ENCODE results near the gene ORM1.

DNA sequence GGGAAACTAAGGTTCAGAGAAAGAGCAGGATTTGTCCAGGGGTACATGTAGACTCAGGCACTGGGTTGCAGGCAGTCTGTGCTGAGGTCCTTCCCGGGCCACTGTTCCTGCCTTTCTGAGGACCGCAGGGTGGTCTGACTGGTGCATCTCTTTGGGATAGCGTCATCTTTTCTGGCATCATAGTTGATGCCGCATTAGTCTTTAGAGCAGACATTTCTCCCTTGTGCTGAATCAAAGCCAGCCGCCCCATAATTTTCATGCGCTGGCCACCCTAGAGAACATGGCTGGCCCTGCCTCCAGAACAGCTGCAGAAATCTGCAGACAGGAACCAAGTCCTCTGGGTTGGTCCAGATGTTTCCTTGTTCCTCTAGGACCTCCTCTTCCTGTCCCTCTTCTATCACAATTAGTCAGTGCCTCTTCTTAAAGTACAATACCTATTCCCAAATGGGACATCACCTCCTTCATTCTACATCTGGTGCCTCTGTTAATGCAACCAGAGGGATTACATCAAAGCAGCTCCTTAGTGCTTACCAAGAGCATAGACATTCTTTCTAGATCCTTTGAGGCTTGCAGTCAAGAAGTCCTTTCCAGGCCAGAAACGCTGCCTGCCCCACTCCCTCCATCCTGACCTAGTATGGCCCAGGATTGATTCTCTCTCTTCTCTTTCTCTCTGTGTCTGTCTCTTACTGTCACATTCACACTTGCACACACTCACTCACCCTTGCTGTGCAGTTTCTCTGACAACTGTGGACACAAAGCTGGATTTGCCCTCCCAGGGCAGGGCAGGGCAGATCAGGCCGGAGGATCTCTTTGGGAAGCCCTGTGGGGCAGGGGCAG, 42.0 kb upstream of the ORM1 start:
- TF ChIP-seq, protein P1, sequence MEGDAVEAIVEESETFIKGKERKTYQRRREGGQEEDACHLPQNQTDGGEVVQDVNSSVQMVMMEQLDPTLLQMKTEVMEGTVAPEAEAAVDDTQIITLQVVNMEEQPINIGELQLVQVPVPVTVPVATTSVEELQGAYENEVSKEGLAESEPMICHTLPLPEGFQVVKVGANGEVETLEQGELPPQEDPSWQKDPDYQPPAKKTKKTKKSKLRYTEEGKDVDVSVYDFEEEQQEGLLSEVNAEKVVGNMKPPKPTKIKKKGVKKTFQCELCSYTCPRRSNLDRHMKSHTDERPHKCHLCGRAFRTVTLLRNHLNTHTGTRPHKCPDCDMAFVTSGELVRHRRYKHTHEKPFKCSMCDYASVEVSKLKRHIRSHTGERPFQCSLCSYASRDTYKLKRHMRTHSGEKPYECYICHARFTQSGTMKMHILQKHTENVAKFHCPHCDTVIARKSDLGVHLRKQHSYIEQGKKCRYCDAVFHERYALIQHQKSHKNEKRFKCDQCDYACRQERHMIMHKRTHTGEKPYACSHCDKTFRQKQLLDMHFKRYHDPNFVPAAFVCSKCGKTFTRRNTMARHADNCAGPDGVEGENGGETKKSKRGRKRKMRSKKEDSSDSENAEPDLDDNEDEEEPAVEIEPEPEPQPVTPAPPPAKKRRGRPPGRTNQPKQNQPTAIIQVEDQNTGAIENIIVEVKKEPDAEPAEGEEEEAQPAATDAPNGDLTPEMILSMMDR (IDR thresholded peaks at IDR 0.05; ENCODE audit: low read length), result no peak
- TF ChIP-seq EZH2 (IDR thresholded peaks at IDR 0.05; ENCODE audit: borderline replicate concordance, low read length), result no peak

Measured in OCI-LY1 (cell line).